ENCODE data around the gene OIP5.
"Not testable (repeated sequence)": the region's sequence is repeated elsewhere in the genome, so short reads cannot be mapped to it uniquely, and the experiment has no call there.

Gene OIP5

DNA sequence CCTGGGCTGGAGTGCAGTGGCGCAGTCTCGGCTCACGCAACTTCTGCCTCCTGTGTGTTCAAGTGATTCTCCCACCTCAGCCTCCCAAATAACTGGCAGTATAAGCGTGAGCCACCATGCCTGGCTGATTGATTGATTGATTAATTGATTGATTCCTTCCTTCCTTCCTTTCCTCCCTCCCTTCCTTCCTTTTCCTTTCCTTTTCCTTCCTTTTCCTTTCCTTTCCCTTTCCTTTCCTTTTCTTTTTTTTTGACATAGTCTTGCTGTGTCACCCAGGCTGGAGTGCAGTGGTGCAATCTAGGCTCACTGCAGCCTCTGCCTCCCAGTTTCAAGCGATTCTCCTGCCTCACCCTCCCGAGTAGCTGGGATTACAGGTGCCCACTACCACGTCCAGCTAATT is 71.5 kb downstream of the OIP5 start:
- not testable (repeated sequence) for H3K23ac ChIP-seq (ENCODE audit: low read depth, low read length, poor library complexity); H3K4me3 ChIP-seq (ENCODE audit: low read length in 2 of 2); H3K4ac ChIP-seq (ENCODE audit: low read length); H3K14ac ChIP-seq (ENCODE audit: low read length); H4K91ac ChIP-seq (ENCODE audit: low read depth, low read length, poor library complexity); H4K8ac ChIP-seq (ENCODE audit: low read depth, low read length); DNase-seq (ENCODE audit: low spot score); H2BK15ac ChIP-seq (ENCODE audit: low read length); H3K9ac ChIP-seq (ENCODE audit: low read depth, low read length, poor library complexity); H2AFZ ChIP-seq (ENCODE audit: low read length); H2BK5ac ChIP-seq (ENCODE audit: low read length); H3K18ac ChIP-seq (ENCODE audit: low read length); H3K4me1 ChIP-seq (ENCODE audit: control insufficient read depth in 2 of 2, insufficient read depth in 1 of 2, low read depth in 1 of 2, low read length in 2 of 2); H3K4me2 ChIP-seq (ENCODE audit: insufficient read depth, low read length, poor library complexity, severe bottlenecking); H3K27ac ChIP-seq (replicated peaks; ENCODE audit: low read length); H3K27me3 ChIP-seq (ENCODE audit: control insufficient read depth in 3 of 3, insufficient read depth in 3 of 3, low read depth in 1 of 3, low read length in 3 of 3); H2AK5ac ChIP-seq (ENCODE audit: low read depth, low read length); H3K9me3 ChIP-seq (replicated peaks in 1 of 2; ENCODE audit: control insufficient read depth in 2 of 2, insufficient read depth in 1 of 2, low read depth in 1 of 2, low read length in 2 of 2); H2BK120ac ChIP-seq (ENCODE audit: low read depth, low read length); H2BK12ac ChIP-seq (ENCODE audit: low read length); H3K79me1 ChIP-seq (ENCODE audit: low read depth, low read length)
- no CpG with 5 or more reads among the region's 7 CpGs for WGBS, 2 donors (ENCODE audit: extremely low coverage in 2 of 2, insufficient read length in 2 of 2, insufficient replicate concordance in 1 of 2)
- H3K36me3 ChIP-seq (replicated peaks in 1 of 2; ENCODE audit: control insufficient read depth in 2 of 2, insufficient read depth in 2 of 2, low read length in 2 of 2), result peaks cover 3 to 58% of the 10 kb centered on the region in 2 donors

DNA sequence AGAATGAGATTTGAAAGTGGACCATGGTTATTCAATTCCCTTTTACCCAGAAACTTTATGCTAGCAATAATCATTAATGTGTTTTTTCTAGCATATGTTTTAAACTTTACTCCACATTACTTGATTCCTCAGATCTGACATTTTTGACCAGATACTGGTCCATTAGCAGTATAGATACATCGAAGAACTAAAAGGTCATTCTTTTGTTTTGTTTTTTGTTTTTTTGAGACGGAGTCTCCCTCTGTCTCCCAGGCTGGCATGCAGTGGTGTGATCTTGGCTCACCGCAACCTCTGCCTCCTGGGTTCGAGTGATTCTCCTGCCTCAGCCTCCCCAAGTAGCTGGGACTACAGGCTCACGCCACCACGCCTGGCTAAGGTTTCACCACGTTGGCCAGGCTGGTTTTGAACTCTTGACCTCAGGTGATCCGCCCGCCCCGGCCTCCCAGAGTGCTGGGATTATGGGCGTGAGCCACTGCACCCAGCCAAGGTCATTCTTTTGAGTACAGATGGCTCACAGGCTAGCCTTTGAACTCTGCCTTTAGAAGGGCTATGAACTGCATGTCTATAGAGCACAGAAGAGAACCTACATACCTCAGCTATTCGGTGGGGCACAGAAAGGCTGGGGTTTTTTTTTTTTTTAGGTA is 72.7 kb downstream of the OIP5 start:
- H2BK120ac ChIP-seq (ENCODE audit: low read depth, low read length), result no peak overlapping the region
- H4K8ac ChIP-seq (ENCODE audit: low read depth, low read length), result no peak overlapping the region
- no peak overlapping the region for H3K23ac ChIP-seq (ENCODE audit: low read depth, low read length, poor library complexity)
- no CpG with 5 or more reads among the region's 12 CpGs for WGBS, 2 donors (ENCODE audit: extremely low coverage in 2 of 2, insufficient read length in 2 of 2, insufficient replicate concordance in 1 of 2)
- peaks cover 3 to 55% of the 10 kb centered on the region in 2 donors for H3K36me3 ChIP-seq (replicated peaks in 1 of 2; ENCODE audit: control insufficient read depth in 2 of 2, insufficient read depth in 2 of 2, low read length in 2 of 2)
- DNase-seq (ENCODE audit: low spot score), result no peak
- H3K18ac ChIP-seq (ENCODE audit: low read length), result no peak overlapping the region
- no peak overlapping the region for H2AFZ ChIP-seq (ENCODE audit: low read length)
- H2BK12ac ChIP-seq (ENCODE audit: low read length), result no peak overlapping the region
- H3K9ac ChIP-seq (ENCODE audit: low read depth, low read length, poor library complexity), result no peak overlapping the region
- no peak overlapping the region for H3K4me3 ChIP-seq (ENCODE audit: low read length in 2 of 2)
- no peak overlapping the region for H3K4ac ChIP-seq (ENCODE audit: low read length)
- no peak overlapping the region for H3K4me2 ChIP-seq (ENCODE audit: insufficient read depth, low read length, poor library complexity, severe bottlenecking)
- no peak overlapping the region for H2AK5ac ChIP-seq (ENCODE audit: low read depth, low read length)
- no peaks in the 10 kb centered on the region for H3K4me1 ChIP-seq (ENCODE audit: control insufficient read depth in 2 of 2, insufficient read depth in 1 of 2, low read depth in 1 of 2, low read length in 2 of 2)
- H3K9me3 ChIP-seq (replicated peaks in 1 of 2; ENCODE audit: control insufficient read depth in 2 of 2, insufficient read depth in 1 of 2, low read depth in 1 of 2, low read length in 2 of 2), result peaks cover 0 to 3% of the 10 kb centered on the region in 2 donors
- H2BK15ac ChIP-seq (ENCODE audit: low read length), result no peak overlapping the region
- H3K27me3 ChIP-seq (ENCODE audit: control insufficient read depth in 3 of 3, insufficient read depth in 3 of 3, low read depth in 1 of 3, low read length in 3 of 3), result no peaks in the 10 kb centered on the region
- no peak overlapping the region for H2BK5ac ChIP-seq (ENCODE audit: low read length)
- H4K91ac ChIP-seq (ENCODE audit: low read depth, low read length, poor library complexity), result no peak overlapping the region
- H3K14ac ChIP-seq (ENCODE audit: low read length), result no peak overlapping the region
- no peak overlapping the region for H3K27ac ChIP-seq (replicated peaks; ENCODE audit: low read length)
- no peaks in the 10 kb centered on the region for H3K79me1 ChIP-seq (ENCODE audit: low read depth, low read length)

All from neuronal stem cell (in vitro differentiated cells).